IMR-90 (cell line): ENCODE results near the gene NCSTN. TPM values are rescaled to one million over a fixed set of nuclear protein-coding genes. Genes with fewer than 3 reads are reported as not detected.

Source experiments
- ATAC-seq: fragments of 200-7000 bp; cut with Tn5 transposase; 2 replicates; pipeline ENCODE4 v1.9.1; 2020; ENCODE audit warnings: low read depth, mild to moderate bottlenecking, moderate library complexity
- BruUV-seq: library from RNA; stranded (reverse); fragments of 400-500 nt; replicated peaks from 2 replicates; lab custom pipeline; 2021; lab: Mats Ljungman, UMichigan
- CTCF ChIA-PET: fragments of 300-600 bp; formaldehyde crosslinking; extraction: SDS; loops from one replicate; lab custom pipeline; 2021; ENCODE audit warnings: antibody characterized with exemption; lab: Yijun Ruan, JAX
- POLR2A ChIA-PET: fragments of 300-600 bp; sonication (Branson Sonifier 250); formaldehyde crosslinking; loops from one replicate; lab custom pipeline; 2022; ENCODE audit warnings: antibody characterized with exemption; ENCODE audit not compliant: unreplicated experiment; lab: Charles Lee
- DNase-seq: peaks from one replicate; pipeline ENCODE4 v3.0.0; 2013
- H2AFZ ChIP-seq: replicated peaks from 2 replicates; pipeline ENCODE3; 2013; ENCODE audit warnings: low read length, mild to moderate bottlenecking; ENCODE audit not compliant: poor library complexity
- H2AK5ac ChIP-seq: 2 replicates; pipeline ENCODE4 v1.6.1; 2013; ENCODE audit warnings: low read depth, low read length, inconsistent platforms
- H2AK9ac ChIP-seq: replicated peaks from 2 replicates; pipeline ENCODE3; 2013; ENCODE audit warnings: mild to moderate bottlenecking, low read depth, low read length, moderate library complexity; ENCODE audit not compliant: poor library complexity
- H2BK120ac ChIP-seq: 2 replicates; pipeline ENCODE4 v1.6.1; 2013; ENCODE audit warnings: low read depth, low read length, inconsistent platforms
- H2BK15ac ChIP-seq: 3 replicates; pipeline ENCODE4 v1.6.1; 2013; ENCODE audit warnings: low read depth, low read length, inconsistent platforms
- H2BK20ac ChIP-seq: 2 replicates; pipeline ENCODE4 v1.6.1; 2013; ENCODE audit warnings: low read depth, mild to moderate bottlenecking, inconsistent platforms, low read length, moderate library complexity
- H2BK5ac ChIP-seq: 2 replicates; pipeline ENCODE4 v1.6.1; 2013; ENCODE audit warnings: mild to moderate bottlenecking, low read depth, low read length, inconsistent platforms; ENCODE audit not compliant: poor library complexity, severe bottlenecking
- H3K14ac ChIP-seq: replicated peaks from 2 replicates; pipeline ENCODE4 v1.6.1; 2013; ENCODE audit warnings: low read depth, low read length, inconsistent platforms
- H3K18ac ChIP-seq: 2 replicates; pipeline ENCODE4 v1.6.1; 2013; ENCODE audit warnings: low read depth, low read length, control low read depth
- H3K23ac ChIP-seq: 2 replicates; pipeline ENCODE4 v1.6.1; 2013; ENCODE audit warnings: low read depth, low read length, inconsistent platforms
- H3K27ac ChIP-seq: 2 replicates; pipeline ENCODE4 v1.5.1; 2013; ENCODE audit warnings: mild to moderate bottlenecking, control low read depth, low read length; ENCODE audit not compliant: insufficient read depth
- H3K27me3 ChIP-seq: 2 replicates; pipeline ENCODE4 v1.6.1; 2013; ENCODE audit warnings: low read length; ENCODE audit not compliant: control insufficient read depth, insufficient read depth
- H3K36me3 ChIP-seq: 2 replicates; pipeline ENCODE4 v1.6.1; 2013; ENCODE audit warnings: low read length, mixed read lengths; ENCODE audit not compliant: control insufficient read depth, insufficient read depth
- H3K4ac ChIP-seq: 2 replicates; pipeline ENCODE4 v1.6.1; 2013; ENCODE audit warnings: low read depth, low read length, inconsistent platforms
- H3K4me1 ChIP-seq: 2 replicates; pipeline ENCODE4 v1.6.1; 2013; ENCODE audit warnings: low read length, mixed read lengths; ENCODE audit not compliant: control insufficient read depth, insufficient read depth
- H3K4me2 ChIP-seq: 2 replicates; pipeline ENCODE4 v1.6.1; 2013; ENCODE audit warnings: low read depth, mild to moderate bottlenecking, control low read depth, low read length, moderate library complexity
- H3K4me3 ChIP-seq: 2 replicates; pipeline ENCODE4 v1.5.1; 2013; ENCODE audit warnings: low read depth, mild to moderate bottlenecking, control low read depth, low read length, moderate library complexity; ENCODE audit not compliant: insufficient read depth
- H3K56ac ChIP-seq: 2 replicates; pipeline ENCODE4 v1.6.1; 2013; ENCODE audit warnings: low read length, inconsistent platforms; ENCODE audit not compliant: insufficient read depth; ENCODE audit errors: extremely low read depth
- H3K79me1 ChIP-seq, 2 experiments: 2 replicates each; pipeline ENCODE4 v1.6.1; 2013; ENCODE audit warnings: low read length in 2 of 2, inconsistent platforms in 1 of 2, low read depth in 1 of 2
- H3K9ac ChIP-seq: 2 replicates; pipeline ENCODE4 v1.6.1; 2013; ENCODE audit warnings: low read depth, low read length, control low read depth
- H3K9me1 ChIP-seq: 2 replicates; pipeline ENCODE4 v1.6.1; 2013; ENCODE audit warnings: low read length, inconsistent platforms; ENCODE audit not compliant: insufficient read depth
- H3K9me3 ChIP-seq: 2 replicates; pipeline ENCODE4 v1.6.1; 2013; ENCODE audit warnings: low read length; ENCODE audit not compliant: control insufficient read depth, insufficient read depth
- H4K20me1 ChIP-seq: 2 replicates; pipeline ENCODE4 v1.6.1; 2013; ENCODE audit warnings: low read length, inconsistent platforms; ENCODE audit not compliant: insufficient read depth
- H4K5ac ChIP-seq: 2 replicates; pipeline ENCODE4 v1.6.1; 2013; ENCODE audit warnings: mild to moderate bottlenecking, low read depth, low read length, control low read depth
- H4K8ac ChIP-seq, 2 experiments: 2 replicates each; pipeline ENCODE4 v1.6.1; 2013; ENCODE audit warnings: low read depth in 2 of 2, low read length in 2 of 2, control low read depth in 1 of 2, inconsistent platforms in 1 of 2
- H4K91ac ChIP-seq: 2 replicates; pipeline ENCODE4 v1.6.1; 2013; ENCODE audit warnings: low read depth, low read length, inconsistent platforms; ENCODE audit not compliant: insufficient read depth
- BHLHE40 ChIP-seq: fragments of 150-350 bp; IDR thresholded peaks from 2 replicates; pipeline ENCODE4 v1.6.1; 2016; ENCODE audit warnings: mild to moderate bottlenecking, low read depth, low read length
- CEBPB ChIP-seq: IDR thresholded peaks from 2 replicates; pipeline ENCODE4 v1.6.1; 2012; ENCODE audit warnings: low read depth, low read length, improper control_type of control experiment
- CHD1 ChIP-seq: IDR thresholded peaks from 2 replicates; pipeline ENCODE4 v1.6.1; 2012; ENCODE audit warnings: low read depth, low read length, improper control_type of control experiment
- FOS ChIP-seq: fragments of 150-350 bp; IDR thresholded peaks from 2 replicates; pipeline ENCODE4 v1.6.1; 2016; ENCODE audit warnings: low read depth, low read length
- MAFK ChIP-seq: IDR thresholded peaks from 2 replicates; pipeline ENCODE4 v1.6.1; 2012; ENCODE audit warnings: low read depth, low read length, improper control_type of control experiment
- MAZ ChIP-seq: IDR thresholded peaks from 2 replicates; pipeline ENCODE4 v1.6.1; 2012; ENCODE audit warnings: low read depth, mild to moderate bottlenecking, low read length, improper control_type of control experiment, moderate library complexity, borderline replicate concordance
- MXI1 ChIP-seq: IDR thresholded peaks from 2 replicates; pipeline ENCODE4 v1.6.1; 2012; ENCODE audit warnings: low read depth, mild to moderate bottlenecking, low read length, moderate library complexity, borderline replicate concordance
- NFE2L2 ChIP-seq: fragments of 150-350 bp; IDR thresholded peaks from 2 replicates; pipeline ENCODE4 v1.6.1; 2016; ENCODE audit warnings: low read depth, mild to moderate bottlenecking, low read length
- POLR2A ChIP-seq: IDR thresholded peaks from 2 replicates; pipeline ENCODE4 v1.6.1; 2012; ENCODE audit warnings: mild to moderate bottlenecking, low read depth, low read length
- RAD21 ChIP-seq: IDR thresholded peaks from 2 replicates; pipeline ENCODE4 v1.6.1; 2012; ENCODE audit warnings: low read length, improper control_type of control experiment
- RCOR1 ChIP-seq: IDR thresholded peaks from 2 replicates; pipeline ENCODE4 v1.6.1; 2012; ENCODE audit warnings: mild to moderate bottlenecking, low read length, improper control_type of control experiment; ENCODE audit not compliant: insufficient replicate concordance
- RFX5 ChIP-seq: IDR thresholded peaks from 2 replicates; pipeline ENCODE4 v1.8.0; 2012; ENCODE audit warnings: low read depth, mild to moderate bottlenecking, low read length, moderate library complexity
- SMC3 ChIP-seq: fragments of 150-350 bp; IDR thresholded peaks from 2 replicates; pipeline ENCODE4 v1.6.1; 2016; ENCODE audit warnings: low read depth, mild to moderate bottlenecking, antibody characterized with exemption, low read length, moderate library complexity
- WGBS, 2 experiments: methylation state at CpG; one replicate each; pipeline versions ENCODE4 v1.1.5 to v1.1.7; 2013; ENCODE audit warnings: missing lambda C conversion rate in 2 of 2; ENCODE audit not compliant: insufficient read length in 1 of 2; ENCODE audit errors: extremely low coverage in 2 of 2; 5-methylcytosine and 5-hydroxymethylcytosine counted together
- dilution Hi-C: fragments of 300-500 bp; cut with HindIII; formaldehyde crosslinking; loops from one replicate; pipeline ENCODE4 v1.14.3; 2018; ENCODE audit warnings: low sequenced_read_pairs; ENCODE audit not compliant: unreplicated experiment
- in situ Hi-C: fragments of 300-500 bp; cut with MboI; formaldehyde crosslinking; loops from 3 replicates; pipeline ENCODE4 v1.14.3; 2019; ENCODE audit warnings: low sequenced_read_pairs, inconsistent platforms, mixed read lengths
- intact Hi-C: fragments of 100-400 bp; cut with micrococcal nuclease; formaldehyde crosslinking; loops from 2 replicates; pipeline ENCODE4 v1.10.0; 2022
- polyA plus RNA-seq, 3 experiments: library from polyadenylated mRNA; depleted of rRNA; stranded (reverse); fragments of >200 nt; gene quantifications; 2 replicates each; pipeline ENCODE4 v1.2.3, GENCODE V29; 2012; ENCODE audit warnings: low replicate concordance in 1 of 3
- total RNA-seq: library from RNA; depleted of rRNA; stranded (reverse); fragments of >200 nt; gene quantifications from 2 replicates; pipeline ENCODE4 v1.2.3, GENCODE V29; 2012
- TF ChIP-seq, protein P1 (sequence below): fragments of 150-350 bp; IDR thresholded peaks from 2 replicates; pipeline ENCODE4 v1.6.1; 2016; ENCODE audit warnings: low read depth, mild to moderate bottlenecking, low read length, moderate library complexity, borderline replicate concordance
- TF ChIP-seq, protein P2 (sequence below): conservative IDR thresholded peaks from 2 replicates; pipeline ENCODE4 v1.5.1; 2012; ENCODE audit warnings: mild to moderate bottlenecking, low read depth, low read length, improper control_type of control experiment
- TF ChIP-seq, protein P3 (sequence below): fragments of 150-350 bp; IDR thresholded peaks from 2 replicates; pipeline ENCODE4 v1.6.1; 2017; ENCODE audit warnings: mild to moderate bottlenecking, antibody characterized with exemption, low read length, low read depth

The NCSTN gene
- total and polyA plus RNA-seq, 2 of the 4 experiments (the other 2 are of a cell fraction), result 60.2 to 182 TPM

DNA sequence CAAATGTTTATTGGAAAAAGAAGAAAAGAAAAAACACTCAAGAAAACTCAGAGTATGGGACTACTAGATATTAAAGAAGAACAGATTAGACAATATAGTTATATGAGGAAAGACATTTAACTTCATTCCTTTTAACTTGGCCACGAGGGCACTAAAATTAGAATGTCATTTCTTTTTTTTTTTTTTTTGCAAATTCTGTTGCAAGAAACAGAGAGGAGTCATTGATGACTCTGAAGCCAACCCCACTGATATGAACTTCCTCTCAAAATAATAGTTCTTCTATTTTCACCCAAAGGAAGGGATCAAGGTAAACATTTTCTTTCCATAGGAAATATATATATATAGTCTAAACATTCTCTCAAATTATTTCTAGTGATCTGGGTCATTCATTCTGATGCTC, 33.6 kb upstream of the NCSTN start:
- H3K23ac ChIP-seq, result no peak overlapping the region
- POLR2A ChIA-PET, result no interaction called here
- BruUV-seq, result no TSS peak
- H3K4me1 ChIP-seq, result no peaks in the 10 kb centered on the region
- no peak overlapping the region for H2AK5ac ChIP-seq
- H2AFZ ChIP-seq, result no peak overlapping the region
- dilution Hi-C loops, result no loop called here
- TF ChIP-seq NFE2L2, result no peak
- TF ChIP-seq, protein P1, sequence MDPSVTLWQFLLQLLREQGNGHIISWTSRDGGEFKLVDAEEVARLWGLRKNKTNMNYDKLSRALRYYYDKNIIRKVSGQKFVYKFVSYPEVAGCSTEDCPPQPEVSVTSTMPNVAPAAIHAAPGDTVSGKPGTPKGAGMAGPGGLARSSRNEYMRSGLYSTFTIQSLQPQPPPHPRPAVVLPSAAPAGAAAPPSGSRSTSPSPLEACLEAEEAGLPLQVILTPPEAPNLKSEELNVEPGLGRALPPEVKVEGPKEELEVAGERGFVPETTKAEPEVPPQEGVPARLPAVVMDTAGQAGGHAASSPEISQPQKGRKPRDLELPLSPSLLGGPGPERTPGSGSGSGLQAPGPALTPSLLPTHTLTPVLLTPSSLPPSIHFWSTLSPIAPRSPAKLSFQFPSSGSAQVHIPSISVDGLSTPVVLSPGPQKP, result no peak
- TF ChIP-seq MAFK, result no peak
- no peak for TF ChIP-seq POLR2A
- no peak for TF ChIP-seq MAZ
- TF ChIP-seq RCOR1, result no peak
- TF ChIP-seq RFX5, result no peak
- TF ChIP-seq BHLHE40, result no peak
- TF ChIP-seq, protein P2, sequence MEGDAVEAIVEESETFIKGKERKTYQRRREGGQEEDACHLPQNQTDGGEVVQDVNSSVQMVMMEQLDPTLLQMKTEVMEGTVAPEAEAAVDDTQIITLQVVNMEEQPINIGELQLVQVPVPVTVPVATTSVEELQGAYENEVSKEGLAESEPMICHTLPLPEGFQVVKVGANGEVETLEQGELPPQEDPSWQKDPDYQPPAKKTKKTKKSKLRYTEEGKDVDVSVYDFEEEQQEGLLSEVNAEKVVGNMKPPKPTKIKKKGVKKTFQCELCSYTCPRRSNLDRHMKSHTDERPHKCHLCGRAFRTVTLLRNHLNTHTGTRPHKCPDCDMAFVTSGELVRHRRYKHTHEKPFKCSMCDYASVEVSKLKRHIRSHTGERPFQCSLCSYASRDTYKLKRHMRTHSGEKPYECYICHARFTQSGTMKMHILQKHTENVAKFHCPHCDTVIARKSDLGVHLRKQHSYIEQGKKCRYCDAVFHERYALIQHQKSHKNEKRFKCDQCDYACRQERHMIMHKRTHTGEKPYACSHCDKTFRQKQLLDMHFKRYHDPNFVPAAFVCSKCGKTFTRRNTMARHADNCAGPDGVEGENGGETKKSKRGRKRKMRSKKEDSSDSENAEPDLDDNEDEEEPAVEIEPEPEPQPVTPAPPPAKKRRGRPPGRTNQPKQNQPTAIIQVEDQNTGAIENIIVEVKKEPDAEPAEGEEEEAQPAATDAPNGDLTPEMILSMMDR, result no peak
- TF ChIP-seq SMC3, result no peak
- no peak for TF ChIP-seq MXI1
- no peak for TF ChIP-seq CEBPB
- TF ChIP-seq RAD21, result no peak
- TF ChIP-seq FOS, result no peak
- TF ChIP-seq CHD1, result no peak
- TF ChIP-seq, protein P3, sequence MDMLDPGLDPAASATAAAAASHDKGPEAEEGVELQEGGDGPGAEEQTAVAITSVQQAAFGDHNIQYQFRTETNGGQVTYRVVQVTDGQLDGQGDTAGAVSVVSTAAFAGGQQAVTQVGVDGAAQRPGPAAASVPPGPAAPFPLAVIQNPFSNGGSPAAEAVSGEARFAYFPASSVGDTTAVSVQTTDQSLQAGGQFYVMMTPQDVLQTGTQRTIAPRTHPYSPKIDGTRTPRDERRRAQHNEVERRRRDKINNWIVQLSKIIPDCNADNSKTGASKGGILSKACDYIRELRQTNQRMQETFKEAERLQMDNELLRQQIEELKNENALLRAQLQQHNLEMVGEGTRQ, result no peak
- no peaks in the 10 kb centered on the region for H3K9me3 ChIP-seq
- H4K8ac ChIP-seq, result no peak overlapping the region
- DNase-seq, result no peak
- no peak overlapping the region for H3K27ac ChIP-seq
- H4K5ac ChIP-seq, result no peak overlapping the region
- no CpG with 5 or more reads among the region's 1 CpG for WGBS, 2 experiments
- H3K79me1 ChIP-seq, result peaks cover 31 to 36% of the 10 kb centered on the region in 2 experiments
- H2BK5ac ChIP-seq, result no peak overlapping the region
- H3K9ac ChIP-seq, result no peak overlapping the region
- no peak overlapping the region for H3K18ac ChIP-seq
- H3K4ac ChIP-seq, result no peak overlapping the region
- no peaks in the 10 kb centered on the region; the same call in 1 of the 2 replicates for H3K9me1 ChIP-seq
- no peak overlapping the region for H2BK20ac ChIP-seq
- no peak overlapping the region for H3K4me2 ChIP-seq
- no peak for ATAC-seq
- in situ Hi-C loops, result no loop called here
- H3K27me3 ChIP-seq, result no peaks in the 10 kb centered on the region
- no peak overlapping the region for H2BK15ac ChIP-seq
- H3K36me3 ChIP-seq, result peaks cover 60% of the 10 kb centered on the region
- no peak overlapping the region for H2BK120ac ChIP-seq
- peaks cover 21% of the 10 kb centered on the region for H4K20me1 ChIP-seq
- no peak overlapping the region for H2AK9ac ChIP-seq
- H3K56ac ChIP-seq, result no peak overlapping the region
- H3K4me3 ChIP-seq, result no peak overlapping the region
- intact Hi-C loops, result no loop called here
- H4K91ac ChIP-seq, result no peak overlapping the region
- no peak overlapping the region for H3K14ac ChIP-seq
- CTCF ChIA-PET, result interaction anchor here (1.5 to 1.6 kb wide), 2 partner anchors 18 to 116 kb away, joined by 4 to 5 read pairs; no protein-coding TSS in a partner anchor
